H1 (cell line): ENCODE results near the gene GLE1. TPM values are rescaled to one million over a fixed set of nuclear protein-coding genes. Genes with fewer than 3 reads are reported as not detected.

ENCODE experiments used
- CTCF ChIA-PET: fragments of 300-600 bp; sonication (Branson Sonifier 250); formaldehyde crosslinking; loops from one replicate; lab custom pipeline; 2021; ENCODE audit not compliant: partially characterized antibody; lab: Charles Lee
- POLR2A ChIA-PET: fragments of 300-600 bp; sonication (Branson Sonifier 250); formaldehyde crosslinking; loops from one replicate; lab custom pipeline; 2021; ENCODE audit warnings: inconsistent platforms; ENCODE audit not compliant: partially characterized antibody; lab: Charles Lee
- DNase-seq, 2 experiments: peaks; one replicate each; pipeline versions ENCODE4 v3.0.0 to v3.0.0-alpha.2; 2010 to 2022; ENCODE audit warnings: low spot score in 2 of 2, low read depth in 1 of 2, mixed read lengths in 1 of 2
- FAIRE-seq: peaks from 2 replicates; lab custom pipeline; 2011; peaks lifted over from hg19 to GRCh38; lab: Jason Lieb, UNC
- H2AFZ ChIP-seq: 2 replicates; pipeline ENCODE4 v1.8.1; 2012; ENCODE audit warnings: low read length, inconsistent platforms
- H2AK5ac ChIP-seq: 2 replicates; pipeline ENCODE4 v1.6.1; 2013; ENCODE audit warnings: low read depth, low read length
- H2BK120ac ChIP-seq: replicated peaks from 2 replicates; pipeline ENCODE3; 2013; ENCODE audit warnings: low read depth, low read length, inconsistent platforms
- H2BK12ac ChIP-seq: 2 replicates; pipeline ENCODE4 v1.6.1; 2013; ENCODE audit warnings: low read depth, low read length
- H2BK15ac ChIP-seq: 2 replicates; pipeline ENCODE4 v1.6.1; 2013; ENCODE audit warnings: low read length
- H2BK20ac ChIP-seq: 2 replicates; pipeline ENCODE4 v1.6.1; 2013; ENCODE audit warnings: low read length
- H2BK5ac ChIP-seq: 2 replicates; pipeline ENCODE4 v1.6.1; 2013; ENCODE audit warnings: low read depth, low read length
- H3K14ac ChIP-seq: 2 replicates; pipeline ENCODE4 v1.6.1; 2013; ENCODE audit warnings: inconsistent platforms; ENCODE audit not compliant: insufficient read length
- H3K18ac ChIP-seq: 2 replicates; pipeline ENCODE4 v1.6.1; 2013; ENCODE audit warnings: low read length; ENCODE audit errors: extremely low read depth
- H3K23ac ChIP-seq: 2 replicates; pipeline ENCODE4 v1.6.1; 2013; ENCODE audit warnings: inconsistent platforms; ENCODE audit not compliant: insufficient read length
- H3K23me2 ChIP-seq: 2 replicates; pipeline ENCODE4 v1.6.1; 2013; ENCODE audit warnings: low read depth, low read length
- H3K27ac ChIP-seq: 2 replicates; pipeline ENCODE4 v1.6.1; 2011; ENCODE audit warnings: low read depth, low read length, inconsistent platforms
- H3K27me3 ChIP-seq, 4 experiments: replicated peaks in 1 of 4; 1 replicate in 1 of 4; 2 replicates in 3 of 4; pipeline versions ENCODE4 v1.6.1 to v1.8.1; 2011 to 2013; ENCODE audit warnings: low read length in 3 of 4, mild to moderate bottlenecking in 3 of 4, inconsistent platforms in 2 of 4, mixed read lengths in 2 of 4, moderate library complexity in 1 of 4; ENCODE audit not compliant: control insufficient read depth in 3 of 4, insufficient read depth in 3 of 4; ENCODE audit errors: extremely low read depth in 1 of 4
- H3K36me3 ChIP-seq, 4 experiments: 2 replicates each; pipeline versions ENCODE4 v1.6.1 to v1.8.1; 2011 to 2013; ENCODE audit warnings: mild to moderate bottlenecking in 4 of 4, low read length in 3 of 4, moderate library complexity in 2 of 4, control low read depth in 1 of 4, inconsistent platforms in 1 of 4; ENCODE audit not compliant: insufficient read depth in 4 of 4, control insufficient read depth in 2 of 4
- H3K4ac ChIP-seq: replicated peaks from 2 replicates; pipeline ENCODE3; 2013; ENCODE audit warnings: low read length, low read depth, mixed read lengths, inconsistent platforms; ENCODE audit not compliant: insufficient read length
- H3K4me1 ChIP-seq, 4 experiments: replicated peaks in 1 of 4; 1 replicate in 1 of 4; 2 replicates in 3 of 4; pipeline versions ENCODE4 v1.6.1 to v1.8.1; 2011 to 2013; ENCODE audit warnings: low read length in 3 of 4, inconsistent platforms in 2 of 4, mixed read lengths in 1 of 4; ENCODE audit not compliant: insufficient read depth in 4 of 4, control insufficient read depth in 3 of 4
- H3K4me2 ChIP-seq, 2 experiments: 2 replicates each; pipeline versions ENCODE4 v1.6.1 to v1.8.1; 2011 to 2013; ENCODE audit warnings: low read depth in 2 of 2, low read length in 2 of 2, control low read depth in 1 of 2, inconsistent platforms in 1 of 2, mild to moderate bottlenecking in 1 of 2; ENCODE audit not compliant: insufficient read depth in 1 of 2
- H3K4me3 ChIP-seq, 4 experiments: fragments of 200-600, 300-600 bp in 1 of 4; sonication (generic), shearing (Covaris generic), sonication (Bioruptor Twin) in 1 of 4; 2 replicates each; pipeline versions ENCODE4 v1.5.1 to v1.8.1; 2011 to 2016; ENCODE audit warnings: low read length in 4 of 4, low read depth in 3 of 4, control low read depth in 2 of 4, inconsistent platforms in 2 of 4, mild to moderate bottlenecking in 2 of 4, mixed read lengths in 1 of 4, moderate library complexity in 1 of 4; ENCODE audit not compliant: insufficient read depth in 2 of 4; ENCODE audit errors: extremely low read depth in 1 of 4
- H3K56ac ChIP-seq: replicated peaks from 2 replicates; pipeline ENCODE3; 2013; ENCODE audit warnings: low read depth, mild to moderate bottlenecking, mixed read lengths, low read length, inconsistent platforms; ENCODE audit not compliant: insufficient read length
- H3K79me1 ChIP-seq: 2 replicates; pipeline ENCODE4 v1.6.1; 2013; ENCODE audit warnings: low read depth, low read length, control low read depth
- H3K79me2 ChIP-seq, 2 experiments: 2 replicates each; pipeline versions ENCODE4 v1.6.1 to v1.8.1; 2012 to 2013; ENCODE audit warnings: low read length in 2 of 2, mild to moderate bottlenecking in 2 of 2, inconsistent platforms in 1 of 2; ENCODE audit not compliant: insufficient read depth in 2 of 2, control insufficient read depth in 1 of 2
- H3K9ac ChIP-seq, 4 experiments: replicated peaks in 1 of 4; 1 replicate in 1 of 4; 2 replicates in 3 of 4; pipeline versions ENCODE4 v1.6.1 to v1.8.1; 2011 to 2013; ENCODE audit warnings: low read depth in 3 of 4, low read length in 3 of 4, control low read depth in 2 of 4, mild to moderate bottlenecking in 2 of 4, moderate library complexity in 2 of 4, inconsistent platforms in 1 of 4; ENCODE audit errors: extremely low read depth in 1 of 4
- H3K9me3 ChIP-seq, 2 experiments: 2 replicates each; pipeline versions ENCODE4 v1.6.1 to v1.8.1; 2012 to 2013; ENCODE audit warnings: mild to moderate bottlenecking in 2 of 2, moderate library complexity in 2 of 2, control low read depth in 1 of 2, inconsistent platforms in 1 of 2, low read depth in 1 of 2, low read length in 1 of 2, mixed read lengths in 1 of 2; ENCODE audit not compliant: insufficient read depth in 2 of 2
- H4K20me1 ChIP-seq, 2 experiments: replicated peaks in 1 of 2; 2 replicates each; pipeline versions ENCODE3 to v1.8.1; 2011 to 2013; ENCODE audit warnings: inconsistent platforms in 2 of 2, low read length in 2 of 2, mild to moderate bottlenecking in 1 of 2; ENCODE audit not compliant: insufficient read depth in 2 of 2, control insufficient read depth in 1 of 2
- H4K5ac ChIP-seq: 2 replicates; pipeline ENCODE4 v1.6.1; 2013; ENCODE audit warnings: low read length, low read depth, mixed read lengths, inconsistent platforms; ENCODE audit not compliant: insufficient read length
- H4K8ac ChIP-seq: 2 replicates; pipeline ENCODE4 v1.8.0; 2013; ENCODE audit warnings: mild to moderate bottlenecking, moderate library complexity, low read length, inconsistent platforms; ENCODE audit not compliant: insufficient read depth; ENCODE audit errors: extremely low read depth
- H4K91ac ChIP-seq: replicated peaks from 2 replicates; pipeline ENCODE3; 2013; ENCODE audit warnings: low read length, mixed read lengths, inconsistent platforms; ENCODE audit not compliant: insufficient read length
- BCL11A ChIP-seq, 2 experiments: IDR thresholded peaks; one replicate each; pipeline ENCODE4 v1.6.1; 2011; ENCODE audit warnings: low read depth in 2 of 2, low read length in 2 of 2, mild to moderate bottlenecking in 2 of 2
- CBX8 ChIP-seq: fragments of 300-800, 300-1000 bp; sonication (generic); IDR thresholded peaks from 2 replicates; pipeline ENCODE4 v1.7.1; 2016; ENCODE audit warnings: low read depth, low read length, borderline replicate concordance
- CEBPB ChIP-seq: IDR thresholded peaks from 2 replicates; pipeline ENCODE4 v1.6.1; 2012; ENCODE audit warnings: low read depth, low read length
- CHD1 ChIP-seq: IDR thresholded peaks from 2 replicates; pipeline ENCODE4 v1.6.1; 2012; ENCODE audit warnings: low read depth, low read length, improper control_type of control experiment
- FOSL1 ChIP-seq: IDR thresholded peaks from 2 replicates; pipeline ENCODE4 v1.6.1; 2011; ENCODE audit warnings: mild to moderate bottlenecking, low read depth, low read length, moderate library complexity; ENCODE audit not compliant: insufficient read depth
- GABPA ChIP-seq: IDR thresholded peaks from 2 replicates; pipeline ENCODE4 v1.6.1; 2011; ENCODE audit warnings: mild to moderate bottlenecking, low read length, moderate library complexity, borderline replicate concordance; ENCODE audit not compliant: insufficient read depth
- HDAC6 ChIP-seq: IDR thresholded peaks from one replicate; pipeline ENCODE4 v1.7.1; 2012; ENCODE audit warnings: low read depth, mild to moderate bottlenecking, inconsistent platforms, low read length, moderate library complexity
- JUND ChIP-seq: IDR thresholded peaks from 2 replicates; pipeline ENCODE4 v1.6.1; 2011; ENCODE audit warnings: mild to moderate bottlenecking, improper control_type of control experiment, low read length
- NRF1 ChIP-seq: IDR thresholded peaks from 2 replicates; pipeline ENCODE4 v1.6.1; 2011; ENCODE audit warnings: mild to moderate bottlenecking, low read depth, low read length, improper control_type of control experiment
- POLR2AphosphoS5 ChIP-seq: IDR thresholded peaks from 2 replicates; pipeline ENCODE4 v1.6.1; 2011; ENCODE audit warnings: low read depth, low read length
- RAD21 ChIP-seq, 2 experiments: IDR thresholded peaks in 1 of 2; conservative IDR thresholded peaks in 1 of 2; 2 replicates each; pipeline ENCODE4 v1.6.1; 2011; ENCODE audit warnings: low read depth in 2 of 2, low read length in 2 of 2, improper control_type of control experiment in 1 of 2, inconsistent platforms in 1 of 2, mild to moderate bottlenecking in 1 of 2, moderate library complexity in 1 of 2
- SP1 ChIP-seq: IDR thresholded peaks from 2 replicates; pipeline ENCODE4 v1.6.1; 2011; ENCODE audit warnings: low read depth, low read length
- SP2 ChIP-seq: IDR thresholded peaks from 2 replicates; pipeline ENCODE4 v1.6.1; 2012; ENCODE audit warnings: mild to moderate bottlenecking, low read length, inconsistent platforms
- SRF ChIP-seq: IDR thresholded peaks from 2 replicates; pipeline ENCODE4 v1.6.1; 2011; ENCODE audit warnings: mild to moderate bottlenecking, low read depth, low read length, moderate library complexity
- WGBS, 2 experiments: shearing (Covaris generic) in 1 of 2; methylation state at CpG; one replicate each; pipeline versions ENCODE4 v1.1.6 to v1.1.7; 2013 to 2015; ENCODE audit warnings: low lambda C conversion rate in 2 of 2, mixed read lengths in 2 of 2, inconsistent platforms in 1 of 2, low coverage in 1 of 2, missing lambda C conversion rate in 1 of 2; ENCODE audit not compliant: insufficient replicate concordance in 2 of 2, insufficient coverage in 1 of 2, insufficient read length in 1 of 2; ENCODE audit errors: extremely low coverage in 1 of 2, missing lambda C conversion rate in 1 of 2; 5-methylcytosine and 5-hydroxymethylcytosine counted together
- polyA plus RNA-seq, 7 experiments: library from polyadenylated mRNA; depleted of rRNA in 3 of 7; stranded (reverse) in 5 of 7; unstranded in 2 of 7; fragments of >200 nt in 5 of 7; fragments of 200-250 nt in 2 of 7; gene quantifications; 1 replicate in 5 of 7; 2 replicates in 1 of 7; 4 replicates in 1 of 7; pipeline versions ENCODE4 v1.2.1 to v1.2.3, GENCODE V29; 2011 to 2013; ENCODE audit warnings: missing spikeins in 2 of 7, mixed read lengths in 2 of 7
- total RNA-seq: library from RNA; stranded (reverse); fragmentation: NEBNext Ultra II Directional; extraction: Animal tissue kit (Norgen Biotek cat#: 25700); gene quantifications from 2 replicates; pipeline ENCODE4 v1.2.1, GENCODE V29; 2021
- TF ChIP-seq, protein P1 (sequence below): IDR thresholded peaks from 2 replicates; pipeline ENCODE4 v1.6.1; 2012; ENCODE audit warnings: inconsistent platforms

The GLE1 gene
- total and polyA plus RNA-seq, 2 of the 8 experiments (the other 6 are each of a cell fraction or from before 2014, with no cell fraction given), result 9.6 to 14.9 TPM

DNA sequence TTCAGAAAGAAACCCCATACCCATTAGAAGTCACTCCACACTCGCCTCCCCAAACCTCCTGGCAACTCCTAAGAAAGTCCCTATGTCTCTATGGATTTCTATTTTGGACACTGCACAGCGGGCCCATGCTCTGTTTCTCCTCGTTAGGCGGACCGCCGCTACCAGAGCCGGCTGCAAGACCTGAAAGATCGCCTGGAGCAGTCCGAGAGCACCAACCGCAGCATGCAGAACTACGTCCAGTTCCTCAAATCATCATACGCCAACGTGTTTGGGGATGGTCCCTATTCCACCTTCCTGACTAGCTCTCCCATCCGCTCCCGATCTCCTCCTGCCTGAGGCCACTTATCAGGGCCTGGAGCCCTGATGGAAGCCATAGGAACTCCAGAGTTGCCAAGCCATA, 4.6 kb upstream of the GLE1 start:
- 96% methylated on average over 15 of the region's 15 CpGs; no CpG with 5 or more reads in 1 of the 2 experiments for WGBS, 2 experiments
- no peak overlapping the region for H3K9ac ChIP-seq
- H3K79me1 ChIP-seq, result no peaks in the 10 kb centered on the region
- H3K4ac ChIP-seq, result no peak overlapping the region
- no peak overlapping the region for H4K8ac ChIP-seq
- no peak overlapping the region for H2BK120ac ChIP-seq
- DNase-seq (no peak), FAIRE-seq (no peak)
- H2BK5ac ChIP-seq, result no peak overlapping the region
- no peaks in the 10 kb centered on the region for H3K9me3 ChIP-seq
- ChIA-PET CTCF (interaction anchor here (1.0 to 1.2 kb wide), 2 partner anchors 43 to 51 kb away, joined by 3 read pairs; no protein-coding TSS in a partner anchor), POLR2A (interaction anchor here (1.4 kb wide), 1 partner anchor 20 kb away, joined by 4 read pairs; no protein-coding TSS in a partner anchor)
- H3K36me3 ChIP-seq, result peaks cover 0 to 3% (median 1%) of the 10 kb centered on the region in 4 experiments; a peak in 2 of 8 replicates
- H2BK15ac ChIP-seq, result no peak overlapping the region
- no peak overlapping the region for H4K91ac ChIP-seq
- H2AK5ac ChIP-seq, result no peak overlapping the region
- H3K23me2 ChIP-seq, result peaks cover 6% of the 10 kb centered on the region; the same call in 1 of the 2 replicates
- H3K4me1 ChIP-seq, result peaks cover 0 to 3% (median 0%) of the 10 kb centered on the region in 4 experiments; a peak in 3 of 7 replicates
- no peak overlapping the region for H4K5ac ChIP-seq
- no peak overlapping the region for H3K4me2 ChIP-seq
- no peaks in the 10 kb centered on the region for H3K27me3 ChIP-seq
- no peak overlapping the region for H3K18ac ChIP-seq
- no peak overlapping the region for H3K23ac ChIP-seq
- peaks cover 0 to 2% of the 10 kb centered on the region in 2 experiments for H4K20me1 ChIP-seq
- no peak overlapping the region for H3K27ac ChIP-seq
- no peak overlapping the region for H3K14ac ChIP-seq
- no peak overlapping the region for H2AFZ ChIP-seq
- no peak overlapping the region for H3K4me3 ChIP-seq
- no peak overlapping the region for H2BK12ac ChIP-seq
- no peak overlapping the region for H3K56ac ChIP-seq
- H3K79me2 ChIP-seq, result no peaks in the 10 kb centered on the region
- no peak overlapping the region for H2BK20ac ChIP-seq
- TF ChIP-seq GABPA, result no peak
- TF ChIP-seq RAD21 (IDR thresholded peaks at IDR 0.05 in 1 of 2, conservative IDR thresholded peaks at IDR 0.05 in 1 of 2; ENCODE audit: low read depth in 2 of 2, low read length in 2 of 2), result no peak
- no peak for TF ChIP-seq JUND
- no peak for TF ChIP-seq SRF
- no peak for TF ChIP-seq FOSL1
- TF ChIP-seq, protein P1, sequence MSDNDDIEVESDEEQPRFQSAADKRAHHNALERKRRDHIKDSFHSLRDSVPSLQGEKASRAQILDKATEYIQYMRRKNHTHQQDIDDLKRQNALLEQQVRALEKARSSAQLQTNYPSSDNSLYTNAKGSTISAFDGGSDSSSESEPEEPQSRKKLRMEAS, result no peak
- no peak for TF ChIP-seq CBX8
- no peak for TF ChIP-seq SP2
- no peak for TF ChIP-seq HDAC6
- no peak for TF ChIP-seq BCL11A (IDR thresholded peaks at IDR 0.05; ENCODE audit: low read depth in 2 of 2, low read length in 2 of 2)
- no peak for TF ChIP-seq NRF1
- TF ChIP-seq CEBPB, result no peak
- no peak for TF ChIP-seq POLR2AphosphoS5
- no peak for TF ChIP-seq CHD1
- TF ChIP-seq SP1, result no peak
